HPDE6-E6E7 (cell line): ENCODE measurements around the gene SMARCC2.
"Not testable (repeated sequence)": the region's sequence is repeated elsewhere in the genome, so short reads cannot be mapped to it uniquely, and the experiment has no call there.

Source experiments
- DNase-seq: peaks from one replicate; pipeline ENCODE4 v3.0.0; 2011; ENCODE audit warnings: missing footprints; ENCODE audit errors: extremely low spot score

SMARCC2 gene

DNA sequence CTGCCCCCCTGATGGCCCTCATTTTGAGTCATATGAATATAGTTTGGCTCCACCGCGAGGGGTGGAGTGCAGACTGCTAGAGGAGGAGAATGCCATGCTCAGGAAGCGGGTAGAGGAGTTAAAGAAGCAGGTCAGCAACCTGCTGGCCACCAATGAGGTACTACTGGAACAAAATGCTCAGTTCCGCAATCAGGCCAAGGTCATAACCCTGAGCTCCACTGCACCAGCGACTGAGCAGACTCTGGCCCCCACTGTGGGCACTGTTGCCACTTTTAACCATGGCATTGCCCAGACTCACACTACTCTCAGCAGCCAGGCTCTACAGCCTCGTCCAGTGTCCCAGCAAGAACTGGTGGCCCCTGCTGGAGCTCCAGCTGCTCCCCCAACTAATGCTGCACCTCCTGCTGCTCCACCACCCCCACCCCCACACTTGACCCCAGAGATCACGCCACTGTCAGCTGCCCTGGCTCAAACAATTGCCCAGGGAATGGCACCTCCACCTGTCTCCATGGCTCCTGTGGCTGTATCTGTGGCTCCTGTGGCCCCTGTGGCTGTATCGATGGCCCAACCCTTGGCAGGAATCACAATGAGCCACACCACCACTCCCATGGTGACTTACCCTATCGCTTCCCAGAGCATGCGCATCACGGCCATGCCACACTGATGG lies 67.9 kb downstream of the SMARCC2 start:
- no peak for DNase-seq

- DNase-seq = no peak
Measured at GRCh38 chr12:56120158-56120846, 69.0 kb downstream of the SMARCC2 start.

- DNase-seq = peak; percentile 75
Measured at GRCh38 chr12:56119361-56119796, 69.9 kb downstream of the SMARCC2 start.

- DNase-seq = no peak
Measured at GRCh38 chr12:56118688-56119357, 70.5 kb downstream of the SMARCC2 start.

DNA sequence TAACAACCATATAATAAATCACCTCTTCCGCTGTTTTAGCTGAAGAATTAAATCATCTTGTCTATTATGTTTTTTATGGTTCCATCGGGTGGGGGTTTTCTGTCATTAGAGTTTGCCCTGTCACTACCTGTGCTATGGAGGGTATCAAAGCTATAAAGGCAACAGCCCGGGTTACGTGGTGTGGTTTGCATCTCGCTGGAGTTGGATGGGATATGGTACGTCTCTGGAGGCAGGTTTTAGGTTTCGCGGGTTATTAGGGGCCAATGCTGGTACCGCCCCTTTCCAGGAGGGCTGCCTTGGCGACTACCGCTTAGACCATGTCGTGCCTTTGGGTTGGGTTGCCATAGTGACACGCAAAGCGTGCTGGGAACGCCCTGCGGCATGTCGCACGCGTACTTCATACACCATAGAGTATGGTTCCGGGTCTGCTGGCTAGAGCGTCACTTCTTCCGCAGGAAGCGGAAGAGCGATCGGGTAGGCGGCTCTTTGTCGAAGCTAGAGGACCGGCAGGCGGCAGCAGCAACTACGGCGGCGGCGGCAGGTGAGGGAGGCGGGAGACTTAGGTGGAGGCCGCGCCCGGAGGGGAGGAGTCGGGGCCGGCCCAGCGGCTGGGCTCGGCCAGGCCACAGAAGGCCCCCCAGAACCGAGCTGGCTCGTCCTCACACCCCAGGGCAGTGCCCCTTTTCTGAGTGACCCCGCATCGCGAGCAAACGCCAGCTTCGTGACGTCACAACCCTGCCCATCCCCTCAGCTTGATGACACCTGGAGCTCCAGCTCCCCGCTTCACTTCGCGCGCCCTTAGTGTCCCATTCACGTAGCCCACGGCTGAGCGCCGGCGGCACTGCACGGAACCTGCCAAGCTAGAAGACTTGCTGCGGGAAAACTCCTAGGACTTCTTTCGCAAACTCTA lies 71.2 kb downstream of the SMARCC2 start, which contains the start of gene ZC3H10:
TSS of gene ZC3H10 (plus strand) at position 489 of the 910 bp plus-strand sequence. CDS start 2,297 bp downstream, outside the sequence.
- DNase-seq = peak; percentile 88

DNA sequence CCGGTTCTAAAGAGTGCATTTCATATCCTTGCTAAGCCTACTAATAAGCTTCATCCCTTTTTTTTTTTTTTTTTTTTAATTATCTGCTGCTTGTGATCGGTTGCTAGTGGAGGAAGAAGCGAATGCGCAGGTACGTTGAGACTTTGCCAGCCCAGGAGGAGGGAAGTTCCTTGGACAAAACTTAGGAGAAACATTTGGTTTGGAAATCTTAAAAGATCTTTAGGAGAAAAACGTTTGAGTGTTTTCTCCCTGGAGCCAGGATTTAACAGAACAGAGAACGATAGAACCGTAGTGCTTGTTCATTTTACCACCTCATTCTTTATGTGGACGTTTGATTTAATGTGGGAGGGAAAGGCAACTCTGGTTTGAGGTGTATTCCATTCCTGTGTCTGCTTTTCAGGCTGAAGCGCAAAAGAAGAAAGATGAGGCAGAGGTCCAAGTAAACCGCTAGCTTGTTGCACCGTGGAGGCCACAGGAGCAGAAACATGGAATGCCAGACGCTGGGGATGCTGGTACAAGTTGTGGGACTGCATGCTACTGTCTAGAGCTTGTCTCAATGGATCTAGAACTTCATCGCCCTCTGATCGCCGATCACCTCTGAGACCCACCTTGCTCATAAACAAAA lies 72.1 kb downstream of the SMARCC2 start:
- DNase-seq = not testable (repeated sequence)

DNA sequence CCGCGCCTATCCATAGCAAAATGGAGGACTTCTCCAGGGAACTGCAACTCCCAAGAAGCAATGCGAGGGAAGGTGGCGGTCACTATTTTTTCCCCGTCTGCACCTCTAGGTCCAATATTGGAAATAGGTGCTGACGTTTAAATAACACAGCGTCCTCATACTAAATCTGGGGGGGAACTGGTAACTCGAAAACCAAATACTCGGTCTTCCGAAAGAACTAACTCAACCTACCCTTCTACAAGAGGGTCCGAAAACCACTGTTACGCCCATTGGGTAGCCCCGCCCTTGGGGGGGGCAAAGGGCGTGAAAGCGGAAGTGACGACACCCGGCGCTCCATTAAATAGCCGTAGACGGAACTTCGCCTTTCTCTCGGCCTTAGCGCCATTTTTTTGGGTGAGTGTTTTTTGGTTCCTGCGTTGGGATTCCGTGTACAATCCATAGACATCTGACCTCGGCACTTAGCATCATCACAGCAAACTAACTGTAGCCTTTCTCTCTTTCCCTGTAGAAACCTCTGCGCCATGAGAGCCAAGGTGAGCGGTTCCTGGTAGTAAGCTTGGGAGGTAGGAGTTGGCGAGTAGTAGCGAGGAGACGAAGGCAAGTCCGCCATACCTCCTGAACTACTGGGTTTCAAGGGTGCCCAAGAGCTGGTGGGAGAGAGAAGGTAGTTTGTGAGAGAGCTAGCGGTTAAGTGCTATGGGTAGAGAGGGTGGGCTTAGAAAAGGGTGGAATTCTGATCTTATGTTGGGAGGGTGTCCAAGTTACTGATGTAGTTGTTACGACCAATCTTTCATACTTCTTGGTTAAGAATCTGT lies 72.8 kb downstream of the SMARCC2 start, which contains the start of gene RPL41:
TSS of gene RPL41 (plus strand) at position 367 of the 815 bp plus-strand sequence.
- peak; percentile 63 for DNase-seq

DNA sequence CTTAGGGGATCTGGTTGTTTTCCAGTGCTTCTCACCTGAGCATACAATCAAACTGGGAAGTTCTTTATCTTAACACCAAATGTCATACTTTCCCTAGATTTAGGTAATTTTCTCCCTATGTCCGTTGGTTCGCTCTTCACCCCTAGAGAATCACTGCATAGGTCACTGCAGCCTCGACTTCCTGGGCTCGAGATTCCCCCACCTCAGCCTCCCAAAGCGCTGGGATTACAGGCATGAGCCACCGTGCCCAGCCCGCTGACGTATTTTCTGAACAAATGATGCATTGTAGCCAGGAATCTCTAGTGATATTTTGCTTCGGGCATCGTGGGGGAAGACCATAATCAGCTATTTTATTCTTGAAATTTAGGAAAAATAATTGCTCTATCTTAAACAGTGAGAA lies 74.0 kb downstream of the SMARCC2 start:
- DNase-seq = no peak

GRCh38 chr12:56114084-56114483 lies 75.2 kb downstream of the SMARCC2 start:
- no peak for DNase-seq
